GM15510 (cell line): ENCODE measurements around the gene RNF144B.

ENCODE experiments used
- POLR2A ChIP-seq: IDR thresholded peaks from 3 replicates; pipeline ENCODE4 v1.6.1; 2011; ENCODE audit warnings: borderline replicate concordance; ENCODE audit not compliant: insufficient read length; ENCODE audit errors: extremely low read depth

RNF144B gene

DNA sequence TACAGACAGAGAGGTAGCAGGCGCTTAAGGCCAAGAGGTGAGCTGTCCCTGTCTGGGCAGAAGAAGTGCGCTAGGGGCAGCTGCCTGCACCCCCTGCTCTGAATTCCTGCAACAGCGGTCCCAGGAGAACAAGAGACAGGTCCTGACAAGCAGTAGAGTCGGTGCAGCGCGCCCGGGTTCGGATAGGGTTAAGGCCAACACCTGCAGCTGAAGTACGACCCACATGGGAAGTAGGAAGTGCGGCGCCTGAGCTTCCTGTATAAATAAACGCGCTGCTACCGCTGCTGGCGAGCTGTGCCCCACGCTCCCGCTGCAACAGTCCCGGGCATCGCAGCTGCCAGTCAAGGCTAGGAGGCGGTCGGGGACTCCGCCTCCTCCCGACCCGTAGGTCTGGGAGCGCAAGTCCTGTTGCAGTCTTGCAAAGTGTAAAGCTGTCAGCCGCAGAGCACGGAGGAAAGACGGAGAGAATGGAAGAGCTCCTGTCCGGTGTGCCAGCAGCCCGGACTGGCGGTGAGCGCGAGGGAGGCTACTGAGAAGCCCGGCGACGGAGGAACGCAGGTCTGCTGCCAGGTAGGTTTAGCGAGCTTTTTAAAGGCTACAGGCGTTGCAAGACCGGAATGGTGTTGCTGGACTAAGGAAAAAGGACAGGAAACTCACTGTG is at the start of gene RNF144B:
RNF144B (plus strand) TSS at position 290 of the 661 bp plus-strand sequence. CDS start 12,185 bp downstream, outside the sequence.
- no peak for TF ChIP-seq POLR2A

GRCh38 chr6:18339599-18339998 is 47.6 kb upstream of the RNF144B start:
- no peak for TF ChIP-seq POLR2A

DNA sequence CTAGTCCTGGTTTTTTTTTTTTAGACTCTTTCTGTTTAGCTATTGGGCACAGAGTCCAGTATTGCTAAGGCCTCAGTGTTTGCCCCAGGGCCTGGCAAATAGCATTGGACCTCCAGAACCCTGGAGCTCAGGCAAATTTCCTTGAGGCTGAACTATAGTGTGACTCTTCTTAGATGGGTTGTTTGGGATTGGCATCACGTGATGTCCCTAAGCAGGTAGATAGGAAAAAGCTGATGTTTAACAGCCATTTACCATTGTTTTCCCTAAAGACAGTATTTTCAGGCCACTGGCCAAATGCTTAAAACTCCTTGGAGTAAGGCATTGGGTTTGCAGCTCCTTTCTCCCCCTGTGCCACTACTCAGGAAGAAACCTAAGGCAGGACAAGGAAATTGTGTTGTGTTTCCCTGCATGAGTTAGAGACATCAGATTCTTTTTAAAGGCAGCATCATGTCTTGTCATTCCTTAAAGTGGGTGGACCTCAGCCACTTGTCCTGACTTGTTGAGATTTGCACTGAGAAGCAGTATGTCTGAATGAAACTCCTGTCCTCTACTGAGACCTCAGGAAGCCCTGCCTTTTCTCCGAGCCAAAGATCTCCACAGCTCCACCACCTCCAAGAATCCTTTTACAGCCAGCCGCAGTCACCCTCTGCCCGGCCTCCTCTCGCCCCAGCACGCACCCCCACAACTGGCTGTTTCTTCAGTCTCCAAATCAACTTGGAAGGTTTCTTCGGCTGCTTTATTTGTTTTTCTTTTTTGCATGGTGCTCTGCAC is 46.2 kb upstream of the RNF144B start:
- no peak for TF ChIP-seq POLR2A

- no peak for TF ChIP-seq POLR2A
Observed at GRCh38 chr6:18342223-18342622, 44.9 kb upstream of the RNF144B start.

DNA sequence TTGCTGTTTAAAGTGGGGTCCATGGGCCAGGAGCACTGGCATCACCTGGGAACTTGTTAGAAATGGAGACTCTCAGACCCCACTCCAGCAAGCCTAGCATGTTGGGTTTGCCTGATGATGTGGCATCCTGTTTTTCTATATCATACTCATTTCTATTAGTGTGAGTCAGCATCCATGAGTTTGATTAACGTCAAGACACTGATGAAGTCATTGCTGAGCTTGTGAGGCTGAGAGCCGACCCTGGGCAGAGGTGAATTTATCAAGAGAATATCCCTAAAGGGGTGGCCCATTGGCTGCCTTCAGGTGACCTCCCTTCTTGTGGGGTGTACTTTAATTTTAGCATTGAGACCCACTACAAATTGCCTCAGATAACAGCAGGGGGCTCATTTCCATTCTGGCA is 43.4 kb upstream of the RNF144B start:
- TF ChIP-seq POLR2A: no peak

- TF ChIP-seq POLR2A: no peak
Observed at GRCh38 chr6:18347021-18347577, 40.1 kb upstream of the RNF144B start.

DNA sequence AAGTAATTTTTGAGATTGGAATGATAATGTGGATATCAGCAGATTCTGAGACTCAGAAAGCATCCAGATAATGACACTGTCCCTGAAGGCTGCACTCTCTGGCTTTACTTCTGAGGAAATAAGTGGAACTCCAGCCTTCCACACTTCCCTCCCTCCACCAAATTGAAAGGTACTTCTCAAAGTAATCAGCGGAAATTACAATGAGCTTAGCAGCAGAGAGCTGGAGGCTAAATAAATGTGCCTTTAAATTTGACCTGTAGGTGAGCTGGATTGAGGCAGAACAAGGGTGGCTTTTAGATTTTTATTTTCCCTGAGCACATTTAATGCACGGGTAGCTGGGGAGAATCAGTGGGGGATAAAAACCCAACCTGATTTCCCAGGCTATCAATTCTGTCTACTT is 39.3 kb upstream of the RNF144B start:
- no peak for TF ChIP-seq POLR2A

GRCh38 chr6:18349386-18349785 is 37.8 kb upstream of the RNF144B start:
- TF ChIP-seq POLR2A: no peak

DNA sequence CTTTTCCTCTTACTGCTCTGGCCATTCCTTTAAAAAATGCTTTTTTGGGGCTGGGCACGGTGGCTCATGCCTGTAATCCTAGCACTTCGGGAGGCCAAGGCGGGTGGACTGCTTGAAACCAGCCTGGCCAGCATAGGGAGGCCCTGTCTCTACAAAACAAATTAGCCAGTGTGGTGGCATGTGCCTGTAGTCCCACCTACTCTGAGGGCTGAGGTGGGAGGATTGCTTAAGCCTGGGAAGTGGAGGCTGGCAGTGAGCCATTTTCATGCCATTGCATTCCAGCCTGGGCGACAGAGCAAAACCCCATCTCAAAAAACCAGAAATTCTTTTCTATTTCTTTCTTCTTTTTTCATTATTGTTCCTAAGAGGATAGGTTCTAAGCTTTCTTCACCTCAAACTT is 36.9 kb upstream of the RNF144B start:
- TF ChIP-seq POLR2A: no peak

DNA sequence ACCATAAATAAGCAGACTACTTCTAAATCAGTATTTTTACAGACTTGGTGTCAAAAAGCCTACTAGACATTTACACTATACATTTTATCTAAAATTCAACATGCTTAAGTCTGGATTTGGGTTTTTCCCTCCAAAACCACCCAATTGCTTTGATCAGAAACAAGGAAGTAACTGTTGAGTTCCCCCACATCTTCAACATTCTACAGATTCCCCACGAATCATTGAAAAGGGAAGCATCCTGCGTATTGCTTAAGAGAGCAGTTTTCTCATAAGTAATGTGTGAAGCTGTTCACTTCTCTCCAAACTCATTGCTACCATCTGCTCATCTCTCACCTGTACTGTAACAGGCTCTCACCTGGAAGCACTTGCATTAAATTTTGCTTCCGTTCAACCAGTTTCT is 36.4 kb upstream of the RNF144B start:
- TF ChIP-seq POLR2A: no peak

GRCh38 chr6:18352001-18352400 is 35.1 kb upstream of the RNF144B start:
- TF ChIP-seq POLR2A: no peak

DNA sequence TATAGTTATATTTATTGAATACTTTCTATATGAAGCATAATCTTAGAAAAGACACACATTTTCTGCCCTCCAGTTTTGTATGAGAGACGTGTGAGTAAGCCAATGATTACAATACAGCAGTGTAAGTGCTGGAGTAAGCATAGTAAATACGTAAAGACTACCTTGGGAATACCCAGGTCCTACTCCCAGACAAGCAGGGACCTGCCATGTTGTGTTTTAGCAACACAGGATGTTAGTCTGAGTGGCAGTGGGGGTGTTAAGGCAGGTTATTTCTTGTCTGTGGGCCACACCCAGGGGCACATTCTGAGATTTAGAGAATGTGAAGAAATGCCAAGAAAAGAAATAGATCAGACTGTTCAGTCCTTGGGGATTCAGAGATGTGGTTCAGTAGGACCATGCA is 34.3 kb upstream of the RNF144B start:
- TF ChIP-seq POLR2A: no peak

DNA sequence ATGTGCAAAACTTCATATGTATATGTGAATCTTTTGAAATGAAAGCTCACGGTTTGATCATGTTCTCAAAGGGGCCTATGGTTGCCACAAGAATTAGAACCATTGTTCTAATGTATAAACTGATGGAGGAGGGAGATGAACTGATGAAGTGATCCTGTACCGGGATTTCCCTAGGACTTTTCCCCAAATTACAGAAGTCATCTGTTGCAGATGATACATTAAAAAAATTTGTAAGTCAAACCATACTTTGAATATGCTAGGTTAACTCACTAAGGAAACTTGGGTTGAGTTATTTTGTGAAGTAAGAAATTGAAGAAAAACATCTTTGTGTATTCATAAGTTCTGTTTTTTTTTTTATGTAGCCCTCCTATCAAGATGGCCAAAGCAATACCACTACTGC is 33.9 kb upstream of the RNF144B start:
- TF ChIP-seq POLR2A: no peak

DNA sequence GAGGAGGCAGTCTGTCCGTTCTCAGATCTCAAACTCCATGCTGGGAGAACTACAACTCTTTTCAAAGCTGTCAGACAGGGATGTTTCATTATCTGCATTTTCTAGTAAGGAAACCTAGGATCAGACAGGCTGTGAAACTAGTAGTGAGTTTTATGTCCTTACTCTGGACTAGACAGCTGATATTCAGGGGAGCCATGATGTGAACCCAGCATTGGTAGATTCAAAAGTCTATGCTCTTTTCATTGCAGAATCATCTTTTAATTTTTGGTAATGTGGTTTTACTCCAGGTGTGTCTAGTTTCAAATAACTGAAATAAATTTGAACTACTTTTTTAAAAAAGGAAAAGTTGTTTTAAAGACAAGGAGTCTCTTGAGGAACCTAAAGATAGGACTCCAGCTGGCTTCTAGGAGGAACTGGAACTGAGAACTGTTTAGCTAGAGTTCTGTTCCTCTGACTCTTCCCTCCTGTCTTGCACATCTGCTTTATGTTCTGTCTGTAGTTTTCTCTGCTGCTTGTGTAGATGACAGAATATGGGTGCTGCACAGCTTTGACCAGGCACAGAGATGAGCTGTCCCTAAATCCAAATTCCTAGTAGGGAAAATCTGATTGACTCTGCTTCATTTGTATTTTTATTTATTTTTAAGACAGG is 27.8 kb upstream of the RNF144B start:
- no peak for TF ChIP-seq POLR2A

GRCh38 chr6:18360188-18360587 is 27.0 kb upstream of the RNF144B start:
- TF ChIP-seq POLR2A: no peak

- TF ChIP-seq POLR2A: no peak
Observed at GRCh38 chr6:18362058-18362561, 25.0 kb upstream of the RNF144B start.

DNA sequence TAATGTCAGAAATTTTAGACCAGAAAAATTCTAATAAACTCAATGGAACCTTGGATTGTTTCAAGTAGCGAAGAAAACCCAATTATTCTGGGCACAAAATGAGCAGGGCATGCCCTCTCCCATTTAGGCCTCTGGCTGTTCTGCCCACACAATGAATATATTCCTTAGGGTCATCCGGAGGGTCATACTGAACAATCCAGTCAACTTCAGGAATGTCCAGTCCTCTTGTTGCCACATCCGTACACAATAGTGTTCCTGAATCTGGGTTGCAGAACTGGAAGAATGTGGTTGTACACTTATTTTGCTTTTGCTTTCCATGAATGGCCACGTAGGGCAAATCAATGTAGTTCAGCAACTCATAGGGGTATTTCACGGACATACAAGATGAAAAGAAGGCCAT is 23.4 kb upstream of the RNF144B start:
- no peak for TF ChIP-seq POLR2A
